Inflammatory macrophage (primary cell): ENCODE measurements around the gene RENBP.

Experiments
- DNase-seq, 2 donors: peaks; one replicate each; pipeline ENCODE4 v3.0.0-alpha.2; 2020 to 2022

The RENBP gene

DNA sequence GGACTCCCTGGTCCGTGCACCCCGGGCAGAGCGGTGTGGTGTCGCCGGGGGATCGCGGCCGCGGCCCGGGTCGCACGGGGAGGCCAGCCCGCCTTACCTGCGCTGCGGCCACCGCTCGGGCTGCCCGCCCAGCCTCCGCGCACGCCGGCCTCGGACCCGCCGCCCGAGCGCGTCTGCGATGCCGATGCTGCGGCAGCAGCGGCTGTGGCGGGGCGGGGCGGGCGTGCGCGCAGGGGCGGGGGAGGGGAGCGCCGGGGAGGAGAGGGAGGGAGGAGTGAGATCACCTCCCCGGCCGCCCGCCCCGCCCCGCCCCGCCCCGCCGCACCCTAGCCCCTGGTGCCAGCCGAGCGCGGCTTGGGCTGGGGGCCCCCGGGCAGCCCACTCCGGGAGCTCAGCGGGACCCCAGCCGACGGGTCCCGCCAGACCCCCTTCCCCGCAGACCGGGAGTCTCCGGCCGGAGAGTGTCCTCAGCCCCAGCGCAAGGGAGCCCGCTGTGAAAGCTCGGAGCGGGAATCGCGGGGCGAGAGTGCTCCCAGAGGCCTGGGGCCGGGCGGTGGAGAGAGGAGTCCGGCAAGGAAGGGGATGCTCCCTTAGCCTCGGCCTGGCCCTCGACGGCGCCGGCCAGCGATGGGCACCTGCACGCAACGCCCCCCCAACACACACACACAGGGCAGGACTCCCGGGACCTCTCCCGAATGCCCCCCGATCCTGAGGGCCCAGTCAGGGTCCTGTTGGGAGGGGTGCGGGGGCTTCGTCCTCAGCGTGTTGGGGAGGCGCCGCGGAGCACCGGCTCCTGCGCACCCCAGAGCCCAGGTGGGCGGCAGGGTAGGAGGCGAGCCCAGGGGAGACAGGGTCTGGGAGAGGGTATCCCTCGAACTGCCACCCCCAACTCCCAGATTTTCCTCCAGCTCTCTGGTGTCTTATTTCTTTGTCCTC, 58.2 kb downstream of the RENBP start, which contains the start of gene L1CAM:
Gene L1CAM, minus strand, starts transcription at position 206 of the 936 bp plus-strand sequence. CDS start 10,337 bp downstream, outside the sequence.
- no peak for DNase-seq
